K562 (cell line): Measurements from ENCODE around the gene GCDH. TPM values are rescaled to one million over a fixed set of nuclear protein-coding genes. Genes with fewer than 3 reads are reported as not detected.

Experiments
- BCLAF1 ChIP-seq, 2 experiments: fragments of 450-650 bp in 1 of 2; IDR thresholded peaks; 2 replicates each; pipeline ENCODE4 v1.6.1; 2011 to 2017; ENCODE audit warnings: low read depth in 2 of 2, antibody characterized with exemption in 1 of 2, borderline replicate concordance in 1 of 2, low read length in 1 of 2, mild to moderate bottlenecking in 1 of 2, mixed read lengths in 1 of 2; ENCODE audit not compliant: control insufficient read depth in 1 of 2
- BDP1 ChIP-seq: IDR thresholded peaks from 3 replicates; pipeline ENCODE4 v1.6.1; 2011; ENCODE audit not compliant: insufficient read length, insufficient read depth
- EZH2 ChIP-seq: IDR thresholded peaks from 2 replicates; pipeline ENCODE4 v1.6.1; 2012; ENCODE audit warnings: low read depth, mild to moderate bottlenecking, inconsistent platforms, low read length, borderline replicate concordance
- HEY1 ChIP-seq: fragments of 250-450 bp; sonication (Bioruptor Pico); IDR thresholded peaks from 2 replicates; pipeline ENCODE4 v1.5.0; 2020; ENCODE audit warnings: mild to moderate bottlenecking, moderate library complexity, borderline replicate concordance
- MTA3 ChIP-seq: fragments of 450-650 bp; formaldehyde crosslinking; IDR thresholded peaks from 2 replicates; pipeline ENCODE4 v1.6.1; 2017; ENCODE audit warnings: mild to moderate bottlenecking, borderline replicate concordance
- NFE2 ChIP-seq: IDR thresholded peaks from 2 replicates; pipeline ENCODE4 v1.6.1; 2014; ENCODE audit warnings: antibody characterized with exemption, low read depth
- POLR2G ChIP-seq: fragments of 200-400 bp; formaldehyde crosslinking; IDR thresholded peaks from 2 replicates; pipeline ENCODE4 v1.6.1; 2017; ENCODE audit warnings: low read depth, mild to moderate bottlenecking, antibody characterized with exemption, low read length, moderate library complexity
- SIX5 ChIP-seq, 2 experiments: IDR thresholded peaks; 2 replicates each; pipeline ENCODE4 v1.6.1; 2011; ENCODE audit warnings: low read length in 2 of 2, borderline replicate concordance in 1 of 2, low read depth in 1 of 2, mild to moderate bottlenecking in 1 of 2, moderate library complexity in 1 of 2; ENCODE audit not compliant: insufficient read depth in 1 of 2
- THAP12 ChIP-seq: fragments of 250-450 bp; sonication (Bioruptor Pico); IDR thresholded peaks from 2 replicates; pipeline ENCODE4 v1.9.0; 2021; ENCODE audit warnings: mild to moderate bottlenecking, inconsistent platforms
- polyA plus RNA-seq, 8 experiments: library from polyadenylated mRNA; depleted of rRNA in 4 of 8; stranded (reverse) in 5 of 8; unstranded in 3 of 8; fragments of >200 nt; fragmentation: Nextera tagmentation in 2 of 8; fragmentation: Illumina TruSeq in 1 of 8; extraction: Ambion mirVana in 2 of 8; extraction: Trizol in 1 of 8; gene quantifications; 2 replicates each; pipeline versions ENCODE4 v1.2.1 to v1.2.3, GENCODE V29; 2011 to 2014; ENCODE audit warnings: inconsistent platforms in 1 of 8, missing spikeins in 1 of 8
- total RNA-seq, 7 experiments: library from RNA; depleted of rRNA in 6 of 7; stranded (reverse); fragments of >200 nt in 6 of 7; fragmentation: Illumina TruSeq in 2 of 7; extraction: Trizol in 2 of 7; gene quantifications; 2 replicates each; pipeline versions ENCODE4 v1.2.1 to v1.2.3, GENCODE V29; 2011 to 2021; ENCODE audit warnings: low replicate concordance in 1 of 7
- TF ChIP-seq, protein P1 (sequence below), 2 experiments: fragments of 450-650 bp in 1 of 2; sonication (generic) in 1 of 2; formaldehyde crosslinking in 1 of 2; IDR thresholded peaks; 2 replicates each; pipeline versions ENCODE4 v1.7.1 to v1.9.0; 2016 to 2022; ENCODE audit warnings: inconsistent platforms in 1 of 2, mild to moderate bottlenecking in 1 of 2, missing genetic modification reagents in 1 of 2

GCDH gene
- total and polyA plus RNA-seq, 9 of the 15 experiments (the other 6 are each of a cell fraction or from before 2014, with no cell fraction given) = 2.9 to 50.8 (median 19.1) TPM

GRCh38 chr19:12946731-12947496 lies 56.0 kb downstream of the GCDH start (continued):
- TF ChIP-seq BDP1 (no peak), MTA3 (no peak), SIX5 (IDR thresholded peaks at IDR 0.05; ENCODE audit: borderline replicate concordance in 1 of 2, insufficient read depth in 1 of 2, low read depth in 1 of 2, low read length in 2 of 2) (no peak), THAP12 (CRISPR knock-in tag) (no peak), POLR2G (no peak), NFE2 (no peak), HEY1 (CRISPR knock-in tag) (no peak), BCLAF1 (IDR thresholded peaks at IDR 0.05; ENCODE audit: borderline replicate concordance in 1 of 2, control insufficient read depth in 1 of 2, low read depth in 2 of 2, low read length in 1 of 2) (0 out of 4 replicates have a peak, but pooled peaks of 1 of the 2 experiments have one; percentile 46), EZH2 (no peak)
- TF ChIP-seq, protein P1, sequence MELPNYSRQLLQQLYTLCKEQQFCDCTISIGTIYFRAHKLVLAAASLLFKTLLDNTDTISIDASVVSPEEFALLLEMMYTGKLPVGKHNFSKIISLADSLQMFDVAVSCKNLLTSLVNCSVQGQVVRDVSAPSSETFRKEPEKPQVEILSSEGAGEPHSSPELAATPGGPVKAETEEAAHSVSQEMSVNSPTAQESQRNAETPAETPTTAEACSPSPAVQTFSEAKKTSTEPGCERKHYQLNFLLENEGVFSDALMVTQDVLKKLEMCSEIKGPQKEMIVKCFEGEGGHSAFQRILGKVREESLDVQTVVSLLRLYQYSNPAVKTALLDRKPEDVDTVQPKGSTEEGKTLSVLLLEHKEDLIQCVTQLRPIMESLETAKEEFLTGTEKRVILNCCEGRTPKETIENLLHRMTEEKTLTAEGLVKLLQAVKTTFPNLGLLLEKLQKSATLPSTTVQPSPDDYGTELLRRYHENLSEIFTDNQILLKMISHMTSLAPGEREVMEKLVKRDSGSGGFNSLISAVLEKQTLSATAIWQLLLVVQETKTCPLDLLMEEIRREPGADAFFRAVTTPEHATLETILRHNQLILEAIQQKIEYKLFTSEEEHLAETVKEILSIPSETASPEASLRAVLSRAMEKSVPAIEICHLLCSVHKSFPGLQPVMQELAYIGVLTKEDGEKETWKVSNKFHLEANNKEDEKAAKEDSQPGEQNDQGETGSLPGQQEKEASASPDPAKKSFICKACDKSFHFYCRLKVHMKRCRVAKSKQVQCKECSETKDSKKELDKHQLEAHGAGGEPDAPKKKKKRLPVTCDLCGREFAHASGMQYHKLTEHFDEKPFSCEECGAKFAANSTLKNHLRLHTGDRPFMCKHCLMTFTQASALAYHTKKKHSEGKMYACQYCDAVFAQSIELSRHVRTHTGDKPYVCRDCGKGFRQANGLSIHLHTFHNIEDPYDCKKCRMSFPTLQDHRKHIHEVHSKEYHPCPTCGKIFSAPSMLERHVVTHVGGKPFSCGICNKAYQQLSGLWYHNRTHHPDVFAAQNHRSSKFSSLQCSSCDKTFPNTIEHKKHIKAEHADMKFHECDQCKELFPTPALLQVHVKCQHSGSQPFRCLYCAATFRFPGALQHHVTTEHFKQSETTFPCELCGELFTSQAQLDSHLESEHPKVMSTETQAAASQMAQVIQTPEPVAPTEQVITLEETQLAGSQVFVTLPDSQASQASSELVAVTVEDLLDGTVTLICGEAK (IDR thresholded peaks at IDR 0.05) = 0 out of 2 replicates have a peak, but pooled peaks have one; percentile 35
- TF ChIP-seq, protein P1 (CRISPR knock-in tag; IDR thresholded peaks at IDR 0.05) = no peak
